GM20000 (cell line): ENCODE results near the gene ELK4.

Experiments used
- DNase-seq: peaks from one replicate; pipeline ENCODE4 v3.0.0; 2012; ENCODE audit warnings: low spot score
- TF ChIP-seq, protein P1 (sequence below): IDR thresholded peaks from 2 replicates; pipeline ENCODE4 v1.5.1; 2012; ENCODE audit warnings: mild to moderate bottlenecking, control low read depth; ENCODE audit errors: extremely low read depth, missing control alignments

The ELK4 gene

DNA sequence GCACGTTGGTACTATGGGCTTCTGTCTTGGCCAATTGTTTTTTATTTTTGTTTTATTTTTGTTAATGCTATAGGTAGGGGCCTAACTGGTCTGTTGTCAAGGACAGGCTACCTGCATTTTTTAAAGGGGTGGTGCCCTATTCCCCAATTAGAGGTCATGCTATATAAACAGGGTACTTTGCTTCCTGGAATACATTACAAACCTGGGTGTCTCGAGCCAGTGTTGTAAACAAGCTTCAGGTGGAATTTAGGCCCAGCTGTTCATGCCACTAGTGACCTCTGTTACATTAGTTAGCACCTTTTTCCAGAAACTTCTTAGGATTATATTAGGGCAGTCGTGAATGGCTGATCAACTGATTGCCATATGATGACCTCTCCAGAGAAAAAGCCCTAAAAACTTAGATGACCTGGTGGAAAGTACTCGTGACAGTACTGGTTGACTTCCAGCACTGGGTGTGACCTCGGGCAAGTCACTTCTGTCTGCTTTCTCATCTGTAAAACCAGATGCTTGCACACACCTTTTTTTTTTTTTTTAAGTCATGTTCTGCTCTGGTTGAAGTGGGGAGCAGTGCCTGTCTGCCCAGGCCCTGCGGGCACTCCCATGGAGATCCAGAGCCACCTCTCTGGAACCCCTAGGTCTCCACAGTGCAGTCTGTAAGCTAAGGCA, 46.5 kb downstream of the ELK4 start:
- no peak for DNase-seq
- TF ChIP-seq, protein P1, sequence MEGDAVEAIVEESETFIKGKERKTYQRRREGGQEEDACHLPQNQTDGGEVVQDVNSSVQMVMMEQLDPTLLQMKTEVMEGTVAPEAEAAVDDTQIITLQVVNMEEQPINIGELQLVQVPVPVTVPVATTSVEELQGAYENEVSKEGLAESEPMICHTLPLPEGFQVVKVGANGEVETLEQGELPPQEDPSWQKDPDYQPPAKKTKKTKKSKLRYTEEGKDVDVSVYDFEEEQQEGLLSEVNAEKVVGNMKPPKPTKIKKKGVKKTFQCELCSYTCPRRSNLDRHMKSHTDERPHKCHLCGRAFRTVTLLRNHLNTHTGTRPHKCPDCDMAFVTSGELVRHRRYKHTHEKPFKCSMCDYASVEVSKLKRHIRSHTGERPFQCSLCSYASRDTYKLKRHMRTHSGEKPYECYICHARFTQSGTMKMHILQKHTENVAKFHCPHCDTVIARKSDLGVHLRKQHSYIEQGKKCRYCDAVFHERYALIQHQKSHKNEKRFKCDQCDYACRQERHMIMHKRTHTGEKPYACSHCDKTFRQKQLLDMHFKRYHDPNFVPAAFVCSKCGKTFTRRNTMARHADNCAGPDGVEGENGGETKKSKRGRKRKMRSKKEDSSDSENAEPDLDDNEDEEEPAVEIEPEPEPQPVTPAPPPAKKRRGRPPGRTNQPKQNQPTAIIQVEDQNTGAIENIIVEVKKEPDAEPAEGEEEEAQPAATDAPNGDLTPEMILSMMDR, result no peak

DNA sequence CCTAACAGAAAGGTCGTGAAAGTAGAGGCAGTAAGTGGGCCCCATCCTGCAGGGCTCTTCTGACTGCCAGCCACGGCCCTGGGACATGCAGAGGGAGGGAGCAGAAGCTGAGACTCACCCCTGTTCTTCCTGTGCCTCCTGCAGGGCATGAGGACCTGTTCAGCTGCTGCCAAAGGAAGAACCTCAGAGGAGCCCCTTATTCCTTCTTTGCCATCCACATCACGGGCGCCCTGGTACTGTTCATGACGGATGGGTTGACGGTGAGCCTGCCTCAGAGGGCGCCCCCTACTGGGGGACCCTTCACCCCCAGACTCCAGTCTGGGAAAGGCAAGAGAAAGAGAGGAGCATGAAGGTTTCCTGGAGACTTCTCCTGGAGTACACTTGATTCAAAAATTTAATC, 47.1 kb downstream of the ELK4 start:
- TF ChIP-seq, protein P1, result peak; percentile 14
- DNase-seq, result no peak

DNA sequence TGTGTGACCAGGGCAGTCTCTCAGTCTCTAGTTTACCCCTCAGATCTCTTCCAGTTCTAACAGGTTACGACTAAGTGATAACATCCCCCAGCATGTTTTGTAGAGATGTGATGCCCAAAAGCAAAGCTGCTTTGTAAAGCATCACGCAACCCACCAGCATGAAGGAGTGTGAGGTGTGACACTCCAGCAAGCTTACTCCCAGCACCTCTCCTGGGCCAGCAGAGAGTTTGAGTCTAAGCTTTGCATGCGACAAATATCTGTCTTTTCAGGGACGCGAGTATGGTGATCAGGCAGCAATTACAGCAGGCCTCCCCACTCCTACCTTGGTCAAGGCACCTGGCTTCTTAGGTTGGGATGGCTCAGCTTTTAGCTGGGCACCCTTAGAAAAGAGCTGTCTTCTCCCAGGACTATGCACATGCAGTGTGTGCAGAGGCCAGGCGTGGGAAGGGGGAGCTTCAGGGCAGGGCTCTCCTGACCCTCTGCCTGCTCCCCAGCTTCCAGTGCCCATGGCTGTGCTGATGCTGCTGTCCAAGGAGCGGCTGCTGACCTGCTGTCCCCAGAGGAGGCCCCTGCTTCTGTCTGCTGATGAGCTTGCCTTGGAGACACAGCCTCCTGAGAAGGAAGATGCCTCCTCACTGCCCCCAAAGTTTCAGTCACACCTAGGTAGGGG, 48.2 kb downstream of the ELK4 start:
- DNase-seq, result no peak
- TF ChIP-seq, protein P1, result no peak

DNA sequence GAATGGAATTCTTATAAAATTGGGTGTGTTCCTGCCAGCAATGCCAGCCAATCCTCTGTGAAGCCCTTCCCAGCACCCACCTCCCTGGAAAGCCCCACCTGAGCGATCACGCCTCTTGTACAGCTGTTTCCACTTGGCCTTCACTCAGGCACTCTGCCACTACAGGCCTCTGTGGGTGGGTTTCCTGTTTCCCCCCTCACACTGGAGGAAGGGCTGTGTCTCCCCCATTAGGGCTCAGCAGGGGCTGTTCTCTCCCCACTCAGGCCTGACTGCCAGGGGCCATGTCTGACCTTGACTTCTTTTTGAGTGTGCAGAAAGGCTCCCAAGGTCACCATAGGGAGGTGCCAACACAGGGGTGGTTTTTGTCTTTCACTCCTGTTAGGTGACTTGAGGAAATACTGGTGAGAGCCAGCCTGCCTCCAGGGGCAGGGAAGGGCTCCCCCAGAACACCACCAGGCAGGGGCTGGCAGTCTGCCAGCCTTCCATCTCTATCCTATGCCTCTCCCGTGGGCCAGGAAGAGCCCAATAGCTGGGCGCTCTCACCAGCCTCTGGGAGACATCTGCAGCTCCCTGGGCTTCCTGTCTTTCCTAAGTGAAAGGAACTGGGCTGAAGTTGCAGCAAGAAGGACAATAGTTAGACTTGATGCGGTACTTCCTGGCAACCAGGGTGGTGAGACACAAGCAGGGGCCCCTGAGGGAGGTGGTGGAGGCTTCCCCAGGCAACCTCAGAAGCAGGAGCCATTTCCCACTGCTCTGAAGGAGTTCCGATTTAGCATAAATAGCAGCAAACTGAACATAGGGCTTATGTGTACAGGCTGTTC, 49.1 kb downstream of the ELK4 start:
- DNase-seq, result no peak
- TF ChIP-seq, protein P1, result no peak

DNA sequence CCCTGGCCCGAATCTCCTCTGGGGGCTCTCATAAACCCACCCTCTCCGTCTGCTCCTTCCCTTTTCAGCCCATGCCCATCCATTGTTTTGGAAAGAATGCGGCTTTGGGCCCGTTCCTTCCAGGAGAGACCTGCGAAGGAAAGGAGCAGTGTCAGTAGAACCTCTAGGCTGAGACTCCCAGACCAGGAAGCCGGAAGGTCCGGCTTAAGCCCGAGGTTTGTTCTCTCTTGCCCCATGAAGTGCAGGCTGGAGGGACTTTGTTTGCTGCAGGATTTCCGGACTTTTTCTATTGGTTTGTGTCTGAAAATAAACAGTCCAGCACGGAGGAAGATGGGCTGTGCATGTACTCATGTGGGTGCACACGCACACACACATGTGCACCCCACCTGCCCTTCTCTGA, 49.8 kb downstream of the ELK4 start:
- TF ChIP-seq, protein P1, result no peak
- DNase-seq, result no peak

DNA sequence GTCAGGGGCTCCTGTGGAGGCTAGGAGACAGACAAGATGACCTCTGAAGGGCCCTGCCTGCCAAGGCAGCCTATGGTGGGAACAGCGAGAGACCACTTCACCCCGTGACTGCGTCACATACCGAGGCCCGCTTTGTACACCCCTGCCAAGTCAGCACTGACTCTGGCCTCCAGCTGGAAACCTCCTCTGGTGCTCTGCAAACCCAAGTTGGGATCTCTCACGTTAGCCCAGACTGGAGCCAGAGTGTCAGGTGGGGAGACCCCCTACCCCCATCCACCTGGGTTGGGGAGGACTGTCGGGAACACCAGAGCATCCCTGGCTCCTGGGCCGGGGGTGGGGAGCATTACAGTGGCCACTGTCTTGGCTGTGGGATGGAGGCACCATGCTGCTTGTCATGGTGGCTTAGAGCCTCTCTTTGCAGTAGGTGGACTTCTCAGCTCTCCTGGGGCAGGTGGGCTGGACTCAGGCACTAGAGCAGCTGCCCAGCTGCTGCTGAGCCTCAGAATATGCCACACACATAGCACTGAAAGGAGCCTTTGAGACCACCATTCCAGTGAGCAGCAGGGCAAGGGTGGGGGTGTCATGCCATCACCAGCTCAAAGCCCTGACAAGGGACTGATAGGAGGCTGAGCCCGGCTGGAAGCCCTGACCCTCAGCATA, 50.4 kb downstream of the ELK4 start:
- TF ChIP-seq, protein P1, result no peak
- DNase-seq, result no peak

DNA sequence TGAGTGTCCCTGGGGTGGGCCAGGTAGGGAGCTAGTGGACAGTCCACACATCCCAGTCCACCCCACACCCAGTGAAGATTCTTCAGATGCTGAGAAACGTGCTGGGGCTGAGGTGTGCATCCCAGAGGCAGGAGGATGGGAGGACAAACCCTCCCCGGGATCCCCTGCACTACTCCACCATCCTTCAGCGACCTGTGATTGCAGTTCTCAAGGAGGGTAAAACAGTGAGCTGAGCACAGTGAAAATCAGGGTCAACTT, 51.0 kb downstream of the ELK4 start:
- TF ChIP-seq, protein P1, result no peak
- DNase-seq, result no peak
